GM23248 (cell line): ENCODE data around the gene LINC00237. TPM values are rescaled to one million over a fixed set of nuclear protein-coding genes. Genes with fewer than 3 reads are reported as not detected.
A peak's percentile ranks its signal among the peaks of the same experiment; 100 is the strongest.

Experiments
- DNase-seq: peaks from one replicate; pipeline ENCODE4 v3.0.0-alpha.2; 2015
- H2AFZ ChIP-seq: fragments of 200-600 bp; sonication (generic); 2 replicates; pipeline ENCODE4 v1.6.1; 2016; ENCODE audit warnings: antibody characterized with exemption
- H3F3A ChIP-seq: fragments of 200-600 bp; sonication (generic); 2 replicates; pipeline ENCODE4 v1.6.1; 2016; ENCODE audit warnings: mild to moderate bottlenecking, antibody characterized with exemption, mixed run types; ENCODE audit not compliant: insufficient read depth
- H3K27ac ChIP-seq: fragments of 200-600 bp; sonication (generic); 2 replicates; pipeline ENCODE4 v1.5.1; 2016; ENCODE audit warnings: mild to moderate bottlenecking
- H3K27me3 ChIP-seq: fragments of 200-600 bp; sonication (generic); replicated peaks from 2 replicates; pipeline ENCODE4 v1.6.1; 2016; ENCODE audit warnings: mild to moderate bottlenecking; ENCODE audit not compliant: insufficient read depth
- H3K36me3 ChIP-seq: fragments of 200-600 bp; sonication (generic); 2 replicates; pipeline ENCODE4 v1.6.1; 2016; ENCODE audit warnings: low read depth, mild to moderate bottlenecking
- H3K4me1 ChIP-seq: fragments of 200-600 bp; sonication (generic); 2 replicates; pipeline ENCODE4 v1.6.1; 2016; ENCODE audit warnings: mild to moderate bottlenecking; ENCODE audit not compliant: insufficient read depth
- H3K4me2 ChIP-seq: fragments of 200-600 bp; sonication (generic); one replicate; pipeline ENCODE4 v1.6.1; 2016; ENCODE audit warnings: mild to moderate bottlenecking; ENCODE audit not compliant: unreplicated experiment
- H3K4me3 ChIP-seq: fragments of 200-600 bp; sonication (generic); 2 replicates; pipeline ENCODE4 v1.5.1; 2016; ENCODE audit warnings: mild to moderate bottlenecking
- H3K79me2 ChIP-seq: fragments of 200-600 bp; sonication (generic); 2 replicates; pipeline ENCODE4 v1.6.1; 2016; ENCODE audit warnings: mild to moderate bottlenecking; ENCODE audit not compliant: insufficient read depth
- H3K9ac ChIP-seq: fragments of 200-600 bp; sonication (generic); 2 replicates; pipeline ENCODE4 v1.6.1; 2016; ENCODE audit warnings: mild to moderate bottlenecking
- H3K9me2 ChIP-seq: fragments of 200-600 bp; sonication (generic); 2 replicates; pipeline ENCODE4 v1.6.1; 2016; ENCODE audit warnings: mixed run types, mild to moderate bottlenecking, moderate library complexity; ENCODE audit not compliant: insufficient read depth
- H3K9me3 ChIP-seq: fragments of 200-600 bp; sonication (generic); one replicate; pipeline ENCODE4 v1.6.1; 2017; ENCODE audit warnings: low read depth
- H4K20me1 ChIP-seq: fragments of 200-600 bp; sonication (generic); 2 replicates; pipeline ENCODE4 v1.6.0; 2016; ENCODE audit not compliant: insufficient read depth
- EZH2 ChIP-seq: fragments of 200-600 bp; sonication (generic); IDR thresholded peaks from 2 replicates; pipeline ENCODE4 v1.6.1; 2018; ENCODE audit warnings: antibody characterized with exemption, mild to moderate bottlenecking; ENCODE audit not compliant: insufficient read depth, poor library complexity, severe bottlenecking
- EZH2phosphoT487 ChIP-seq: fragments of 200-600 bp; sonication (generic); IDR thresholded peaks from 2 replicates; pipeline ENCODE4 v1.6.1; 2018; ENCODE audit warnings: antibody characterized with exemption, moderate library complexity, mild to moderate bottlenecking, low read depth; ENCODE audit not compliant: insufficient read depth
- WGBS, 2 experiments: methylation state at CpG; one replicate each; pipeline ENCODE4 v1.1.6; 2015 to 2017; ENCODE audit warnings: low lambda C conversion rate in 2 of 2, low coverage in 1 of 2; ENCODE audit errors: missing lambda C conversion rate in 2 of 2; 5-methylcytosine and 5-hydroxymethylcytosine counted together
- in situ Hi-C: fragments of 300-500 bp; cut with MboI; formaldehyde crosslinking; loops from 2 replicates; pipeline ENCODE4 v1.15.0; 2020
- polyA plus RNA-seq: library from polyadenylated mRNA; unstranded; fragments of >200 nt; fragmentation: Nextera tagmentation; extraction: Ambion mirVana; gene quantifications from 2 replicates; pipeline ENCODE4 v1.2.1, GENCODE V29; 2016
- total RNA-seq: library from RNA; depleted of rRNA; stranded (reverse); fragments of >200 nt; shearing (Covaris generic); gene quantifications from 2 replicates; pipeline ENCODE4 v1.2.3, GENCODE V29; 2014

The LINC00237 gene
- total and polyA plus RNA-seq, 2 experiments from 2014 or later: not detected

DNA sequence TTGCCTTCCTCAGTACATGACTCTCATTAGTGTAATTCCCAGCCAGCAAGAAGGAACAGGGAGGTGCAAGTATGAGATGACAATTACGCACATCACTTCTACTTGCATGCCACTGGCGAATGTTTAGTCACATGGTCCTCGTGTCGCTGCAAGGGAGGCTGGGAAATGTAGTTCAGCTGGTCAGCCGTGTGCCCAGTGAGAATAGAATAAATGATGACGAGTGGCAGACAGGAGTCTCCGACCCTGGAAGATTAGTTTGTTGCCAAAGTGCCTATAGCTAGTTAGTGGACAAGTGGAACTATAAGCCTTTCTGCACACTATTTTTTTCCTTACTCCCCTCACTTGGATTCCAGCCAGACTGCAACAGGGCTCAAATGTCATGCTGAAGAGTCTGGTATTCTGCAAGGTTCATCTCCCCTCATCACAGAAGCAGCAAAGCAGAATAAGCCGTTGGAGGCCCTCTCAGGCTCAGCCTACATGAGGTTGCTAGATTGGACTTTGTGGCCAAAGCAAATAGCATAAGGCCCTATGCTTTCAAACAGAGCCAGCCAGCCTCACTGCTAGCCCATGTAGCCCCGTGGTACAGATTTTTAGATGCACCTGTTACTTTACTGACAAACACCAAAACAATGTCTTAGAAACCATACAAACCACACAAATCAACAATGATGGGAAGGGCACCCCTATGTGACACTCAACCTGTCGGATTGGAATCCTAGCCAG is 9.7 kb downstream of the LINC00237 start:
- H3F3A ChIP-seq: no peaks in the 10 kb centered on the region
- no peak overlapping the region for H3K27ac ChIP-seq
- in situ Hi-C loops: loop anchor here (10.0 kb wide), 1 partner anchor 62 kb away; no protein-coding TSS in a partner anchor
- no peak overlapping the region for H3K4me2 ChIP-seq
- 17 to 21% methylated on average over 10 of the region's 10 CpGs for WGBS, 2 experiments
- no peaks in the 10 kb centered on the region for H3K36me3 ChIP-seq
- no peak overlapping the region for H3K9ac ChIP-seq
- no peak overlapping the region for H2AFZ ChIP-seq
- no peaks in the 10 kb centered on the region for H3K4me1 ChIP-seq
- H4K20me1 ChIP-seq: no peaks in the 10 kb centered on the region
- H3K4me3 ChIP-seq: no peak overlapping the region
- TF ChIP-seq EZH2phosphoT487 (no peak), EZH2 (no peak)
- H3K27me3 ChIP-seq: peaks cover 62% of the 10 kb centered on the region
- peak; percentile 48 for DNase-seq
- no peaks in the 10 kb centered on the region for H3K9me2 ChIP-seq
- no peaks in the 10 kb centered on the region for H3K9me3 ChIP-seq
- H3K79me2 ChIP-seq: no peaks in the 10 kb centered on the region

DNA sequence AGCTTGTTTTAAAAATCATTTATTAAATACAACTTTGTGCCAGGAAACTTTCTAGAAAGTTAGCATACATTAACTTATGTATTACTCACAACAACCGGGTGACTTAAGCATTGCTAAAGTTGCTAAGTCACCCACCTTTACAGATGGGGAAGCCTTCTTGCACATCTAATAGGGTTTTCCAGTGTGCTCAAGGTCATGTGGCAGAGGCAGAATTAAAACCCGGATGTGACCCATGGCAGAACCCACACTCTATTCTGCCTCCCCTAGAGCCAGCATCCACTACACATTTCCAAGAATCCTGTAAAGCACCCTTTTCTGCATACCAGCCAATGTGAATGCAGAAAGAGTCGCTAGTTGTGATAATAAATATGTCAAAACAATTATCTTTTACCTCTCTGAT is 13.4 kb downstream of the LINC00237 start:
- H4K20me1 ChIP-seq: no peaks in the 10 kb centered on the region
- H3K9me2 ChIP-seq: no peaks in the 10 kb centered on the region
- no peaks in the 10 kb centered on the region for H3F3A ChIP-seq
- H3K27ac ChIP-seq: no peak overlapping the region
- no peak overlapping the region for H3K9ac ChIP-seq
- H3K27me3 ChIP-seq: peaks cover 45% of the 10 kb centered on the region
- in situ Hi-C loops: loop anchor here (10.0 kb wide), 1 partner anchor 58 kb away; no protein-coding TSS in a partner anchor
- DNase-seq: no peak
- TF ChIP-seq EZH2phosphoT487: no peak
- TF ChIP-seq EZH2: no peak
- 28 to 41% methylated on average over 3 of the region's 3 CpGs for WGBS, 2 experiments
- H3K36me3 ChIP-seq: no peaks in the 10 kb centered on the region
- no peaks in the 10 kb centered on the region for H3K4me1 ChIP-seq
- no peaks in the 10 kb centered on the region for H3K9me3 ChIP-seq
- no peak overlapping the region for H2AFZ ChIP-seq
- H3K4me3 ChIP-seq: no peak overlapping the region
- no peak overlapping the region for H3K4me2 ChIP-seq
- no peaks in the 10 kb centered on the region for H3K79me2 ChIP-seq

DNA sequence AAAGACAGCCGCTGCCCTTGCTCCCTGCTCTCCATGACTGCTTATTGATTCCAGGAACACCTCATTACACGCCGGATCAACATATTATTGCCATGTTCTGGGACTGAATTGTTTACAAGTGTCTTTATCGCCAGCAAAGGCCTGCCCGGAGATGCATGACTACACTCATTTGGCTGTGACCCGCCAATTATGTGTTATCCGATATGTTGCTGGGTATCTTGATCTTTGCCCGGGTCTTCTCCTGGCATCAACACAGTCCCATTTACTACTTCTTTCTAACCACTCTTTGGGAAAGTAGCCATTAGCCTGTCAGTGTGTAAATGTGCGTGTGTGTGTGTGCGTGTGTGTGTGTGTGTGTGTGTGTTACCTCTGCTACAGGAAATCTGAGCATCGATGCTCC is 15.4 kb downstream of the LINC00237 start:
- no peak overlapping the region for H3K9ac ChIP-seq
- no peak overlapping the region for H3K4me3 ChIP-seq
- TF ChIP-seq EZH2: no peak
- peaks cover 30% of the 10 kb centered on the region for H3K27me3 ChIP-seq
- in situ Hi-C loops: loop anchor here (10.0 kb wide), 1 partner anchor 56 kb away; no protein-coding TSS in a partner anchor
- no peak overlapping the region for H3K4me2 ChIP-seq
- no peaks in the 10 kb centered on the region for H3K4me1 ChIP-seq
- H3K9me3 ChIP-seq: no peaks in the 10 kb centered on the region
- no peak overlapping the region for H3K27ac ChIP-seq
- H3K9me2 ChIP-seq: no peaks in the 10 kb centered on the region
- WGBS, 2 experiments: 56 to 66% methylated on average over 11 of the region's 11 CpGs
- H3K79me2 ChIP-seq: no peaks in the 10 kb centered on the region
- no peaks in the 10 kb centered on the region for H4K20me1 ChIP-seq
- H3K36me3 ChIP-seq: no peaks in the 10 kb centered on the region
- DNase-seq: no peak
- no peaks in the 10 kb centered on the region for H3F3A ChIP-seq
- no peak overlapping the region for H2AFZ ChIP-seq

DNA sequence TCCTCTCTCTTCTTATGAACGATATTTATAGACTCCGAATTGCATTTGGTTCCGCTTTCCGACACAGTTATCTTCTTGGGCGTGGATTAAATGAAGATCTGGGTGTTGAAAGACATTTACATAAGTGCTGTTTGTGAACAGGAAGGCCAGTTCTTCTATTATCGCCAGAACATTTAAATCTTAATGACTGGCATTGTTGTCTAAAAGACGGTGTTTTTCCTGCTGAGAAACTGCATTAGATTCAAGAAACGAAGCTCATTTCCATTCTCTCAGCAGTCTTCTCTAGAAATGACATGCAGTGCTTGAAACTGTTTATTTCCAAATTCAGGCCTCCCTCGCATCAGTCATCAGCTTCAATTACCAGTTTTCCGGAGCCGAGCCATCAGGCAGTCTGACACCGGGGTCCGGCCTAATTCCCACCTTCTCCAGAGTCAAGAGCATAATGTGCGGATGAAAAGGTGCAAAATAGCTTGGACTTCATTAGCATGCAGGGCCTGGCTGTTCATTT is 16.0 kb downstream of the LINC00237 start:
- TF ChIP-seq EZH2: no peak
- TF ChIP-seq EZH2phosphoT487: no peak
- Histone ChIP-seq H2AFZ (no peak overlapping the region), H3K4me3 (no peak overlapping the region), H3K36me3 (no peaks in the 10 kb centered on the region), H3K9ac (no peak overlapping the region), H3K27me3 (peaks cover 30% of the 10 kb centered on the region), H4K20me1 (no peaks in the 10 kb centered on the region), H3K79me2 (no peaks in the 10 kb centered on the region), H3K27ac (no peak overlapping the region), H3K4me1 (no peaks in the 10 kb centered on the region), H3F3A (no peaks in the 10 kb centered on the region), H3K4me2 (no peak overlapping the region), H3K9me3 (no peaks in the 10 kb centered on the region), H3K9me2 (no peaks in the 10 kb centered on the region)
- DNase-seq: no peak
- in situ Hi-C loops: loop anchor here (10.0 kb wide), 1 partner anchor 55 kb away; no protein-coding TSS in a partner anchor
- WGBS, 2 experiments: 51 to 52% methylated on average over 14 of the region's 14 CpGs
